Fibroblast of peridontal ligament (primary cell): ENCODE results near the gene WDR19.
A peak's percentile ranks its signal among the peaks of the same experiment; 100 is the strongest.

Experiments used
- DNase-seq: peaks from one replicate; pipeline ENCODE4 v3.0.0-alpha.2; 2010; ENCODE audit errors: extremely low read depth

WDR19 gene

GRCh38 chr4:39302901-39303300 lies 120.6 kb downstream of the WDR19 start:
- no peak for DNase-seq

GRCh38 chr4:39303871-39304270 lies 121.5 kb downstream of the WDR19 start:
- DNase-seq = no peak

GRCh38 chr4:39304651-39305050 lies 122.3 kb downstream of the WDR19 start:
- no peak for DNase-seq

GRCh38 chr4:39305912-39306677 lies 123.8 kb downstream of the WDR19 start:
- DNase-seq = no peak

- no peak for DNase-seq
These were observed 126.3 kb downstream of the WDR19 start for GRCh38 chr4:39308611-39309010.

- no peak for DNase-seq
These were observed 130.5 kb downstream of the WDR19 start for GRCh38 chr4:39312816-39313215.

- peak; percentile 36 for DNase-seq
These were observed 137.3 kb downstream of the WDR19 start for GRCh38 chr4:39319676-39320075.

- DNase-seq = peak; percentile 32
These were observed 138.2 kb downstream of the WDR19 start for GRCh38 chr4:39320381-39321115.

- peak; percentile 25 for DNase-seq
These were observed 141.5 kb downstream of the WDR19 start for GRCh38 chr4:39323821-39324220.

GRCh38 chr4:39324446-39324845 lies 142.1 kb downstream of the WDR19 start:
- no peak for DNase-seq

GRCh38 chr4:39324897-39325613 lies 142.7 kb downstream of the WDR19 start:
- DNase-seq = no peak

GRCh38 chr4:39326468-39326977 lies 144.2 kb downstream of the WDR19 start:
- DNase-seq = no peak

GRCh38 chr4:39330353-39330752 lies 148.0 kb downstream of the WDR19 start:
- no peak for DNase-seq

- DNase-seq = no peak
These were observed 148.9 kb downstream of the WDR19 start for GRCh38 chr4:39331191-39331590.
